Loucy (cell line): ENCODE measurements around the gene TSHZ2.

ENCODE experiments used
- CTCF ChIP-seq: fragments of 200-600 bp; sonication (generic); conservative IDR thresholded peaks from 2 replicates; pipeline ENCODE4 v1.5.1; 2014; ENCODE audit warnings: mild to moderate bottlenecking, antibody characterized with exemption, low read length
- EZH2phosphoT487 ChIP-seq: fragments of 200-600 bp; IDR thresholded peaks from 2 replicates; pipeline ENCODE4 v1.6.1; 2018; ENCODE audit warnings: antibody characterized with exemption, mild to moderate bottlenecking, moderate library complexity, borderline replicate concordance

DNA sequence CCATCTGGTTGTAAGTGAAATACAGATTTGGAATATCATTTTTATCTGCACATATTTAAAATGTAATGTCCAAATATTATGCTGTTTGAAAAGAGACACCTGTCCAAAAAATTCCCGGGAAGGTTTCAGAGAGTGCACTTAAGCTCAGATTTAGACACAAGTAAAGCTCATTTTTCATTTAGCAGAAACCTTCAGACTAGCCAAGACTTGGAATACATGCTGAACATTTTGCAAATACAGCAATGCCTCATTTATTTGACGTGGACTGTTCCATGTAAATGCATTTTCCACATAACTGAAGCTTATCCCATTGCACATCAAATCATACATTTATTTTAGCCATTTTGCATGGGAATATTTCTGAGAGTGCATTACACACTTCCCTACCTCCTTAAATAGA, 340.8 kb downstream of the TSHZ2 start:
- TF ChIP-seq EZH2phosphoT487 (no peak), CTCF (no peak)
